NK-92 (cell line): ENCODE measurements around the gene DENND10.

ENCODE experiments used
- DNase-seq: peaks from one replicate; lab custom pipeline; 2025; ENCODE audit not compliant: unreplicated experiment; lab: John Stamatoyannopoulos, UW

DENND10 gene, protein sequence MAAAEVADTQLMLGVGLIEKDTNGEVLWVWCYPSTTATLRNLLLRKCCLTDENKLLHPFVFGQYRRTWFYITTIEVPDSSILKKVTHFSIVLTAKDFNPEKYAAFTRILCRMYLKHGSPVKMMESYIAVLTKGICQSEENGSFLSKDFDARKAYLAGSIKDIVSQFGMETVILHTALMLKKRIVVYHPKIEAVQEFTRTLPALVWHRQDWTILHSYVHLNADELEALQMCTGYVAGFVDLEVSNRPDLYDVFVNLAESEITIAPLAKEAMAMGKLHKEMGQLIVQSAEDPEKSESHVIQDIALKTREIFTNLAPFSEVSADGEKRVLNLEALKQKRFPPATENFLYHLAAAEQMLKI

DNA sequence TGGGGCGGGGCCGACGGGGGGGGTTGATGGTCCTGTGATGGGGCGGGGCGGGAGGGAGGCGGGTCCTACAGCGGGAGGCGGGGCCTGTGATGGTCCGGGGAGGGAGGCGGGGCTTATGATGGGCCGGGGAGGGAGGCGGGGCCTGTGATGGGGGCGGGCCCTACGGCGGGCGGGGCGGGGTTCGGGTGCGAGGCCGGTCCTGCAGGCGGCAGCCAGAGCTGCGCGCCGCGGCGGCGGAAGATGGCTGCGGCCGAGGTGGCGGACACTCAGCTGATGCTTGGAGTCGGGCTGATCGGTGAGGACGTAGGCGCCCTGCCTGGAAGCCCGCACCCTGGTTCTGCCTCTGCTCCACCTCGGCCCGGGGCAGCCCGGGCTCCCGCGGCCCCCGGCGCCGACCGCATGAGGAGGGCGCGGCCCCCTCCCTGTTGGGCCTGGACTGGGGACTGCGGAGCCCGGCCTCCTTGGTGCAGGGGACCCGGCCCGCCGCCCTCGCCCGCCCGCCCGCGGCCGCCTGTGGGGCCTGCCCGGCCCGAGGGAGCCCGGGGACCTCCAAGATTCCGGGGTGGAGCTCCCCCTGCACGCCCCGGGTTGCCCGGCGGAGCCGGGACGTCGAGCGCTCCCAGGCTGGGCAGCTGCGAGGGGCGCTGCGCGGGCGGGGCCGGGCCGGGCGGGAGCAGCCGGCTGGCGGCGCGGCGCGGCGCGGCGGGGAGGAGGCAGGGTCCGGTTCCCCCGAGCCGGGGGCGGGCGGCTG, at the start of gene DENND10:
Gene DENND10 (plus strand): TSS at position 211 of the 751 bp plus-strand sequence. CDS start 30 bp downstream, at position 241.
- no peak for DNase-seq

DNA sequence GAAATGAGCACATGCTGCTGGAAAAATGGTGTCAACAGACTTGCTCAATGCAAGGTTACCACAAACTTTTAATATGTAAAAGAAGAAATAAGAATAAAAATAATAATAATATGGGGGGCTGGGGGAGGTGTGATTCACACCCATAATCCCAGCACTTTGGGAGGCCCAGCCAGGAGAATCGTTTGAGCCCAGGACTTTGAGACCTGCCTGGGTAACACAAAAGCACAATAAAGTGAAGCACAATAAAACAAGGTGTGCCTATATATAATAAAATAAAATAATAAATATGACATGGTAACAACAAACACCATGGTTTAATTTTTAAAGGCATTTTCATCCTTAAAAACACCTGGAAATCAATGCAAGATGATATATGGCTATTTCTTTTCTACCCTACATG, 48.4 kb upstream of the DENND10 start:
- DNase-seq = no peak

DNA sequence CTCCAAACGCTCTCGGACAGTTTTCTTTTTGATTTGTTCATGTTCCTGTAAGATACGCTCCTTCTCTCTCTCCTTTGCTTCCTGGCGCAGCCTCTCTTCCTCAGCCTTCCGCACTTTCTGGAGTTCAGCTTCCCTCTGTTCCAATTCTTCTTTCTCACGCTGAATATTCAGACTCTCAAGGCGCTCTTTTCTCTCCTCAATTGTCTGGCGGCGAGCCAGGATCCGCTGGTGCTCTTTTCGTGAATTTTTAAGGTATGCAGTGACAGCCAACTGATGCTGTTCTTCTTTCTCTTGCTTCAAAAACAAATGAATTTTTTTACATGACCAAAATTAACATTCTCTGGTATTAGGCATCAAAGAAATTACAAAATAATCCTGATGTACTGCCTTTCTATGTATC, 45.9 kb upstream of the DENND10 start:
- no peak for DNase-seq

DNA sequence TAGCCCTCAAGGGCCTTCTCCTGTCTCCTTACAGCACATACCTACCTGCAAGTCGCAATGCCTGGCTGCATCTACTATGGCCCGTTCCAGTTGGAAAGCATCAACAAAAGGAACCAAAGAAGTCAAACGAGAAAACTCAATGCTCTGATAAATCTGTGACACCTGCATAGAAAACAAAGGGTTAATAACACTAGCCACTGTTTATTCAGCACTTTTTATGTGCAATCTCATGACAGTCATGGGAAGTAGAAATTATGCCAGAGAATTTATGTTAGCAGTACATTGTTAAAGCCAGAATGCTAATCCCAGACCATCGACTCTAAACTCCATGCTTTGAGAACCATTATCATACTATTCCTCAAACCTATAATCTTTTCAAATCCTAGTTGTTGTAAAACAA, 44.4 kb upstream of the DENND10 start:
- DNase-seq = no peak

DNA sequence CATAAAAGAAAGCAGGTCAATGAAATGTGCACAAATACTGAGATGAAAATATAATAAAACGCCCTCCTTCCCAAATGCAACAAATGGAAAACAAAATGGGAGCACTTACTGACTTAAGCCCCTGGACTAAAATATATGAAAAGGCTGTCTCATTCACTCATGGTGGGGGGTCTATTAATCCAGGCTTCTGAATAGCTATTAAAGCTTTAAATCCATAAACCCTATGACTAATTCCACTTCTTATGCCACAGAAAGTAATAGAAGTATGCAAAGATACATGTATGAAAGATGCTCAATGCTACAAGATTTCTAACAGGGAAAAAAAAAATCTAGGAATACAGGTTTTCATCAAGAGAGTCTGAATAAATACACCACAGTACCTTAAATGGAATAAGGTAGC, 43.8 kb upstream of the DENND10 start:
- no peak for DNase-seq

DNA sequence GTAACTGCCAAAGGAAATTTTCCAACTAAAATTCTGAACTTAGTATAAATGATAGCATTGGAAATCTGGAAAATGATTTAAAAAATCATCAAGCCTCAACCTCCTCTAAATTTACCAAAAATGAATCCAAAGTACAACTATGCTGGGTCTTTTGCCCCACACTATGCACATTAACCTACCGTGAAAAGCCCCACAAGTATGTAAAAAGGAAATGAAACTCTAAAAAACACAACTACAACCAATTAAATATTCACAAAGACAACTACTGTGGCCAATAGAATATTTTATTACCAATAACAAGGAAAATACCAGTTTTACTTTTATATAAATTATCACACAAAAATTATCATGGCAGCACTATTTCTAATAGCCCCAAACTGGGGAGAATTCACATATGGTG, 42.6 kb upstream of the DENND10 start:
- no peak for DNase-seq

DNA sequence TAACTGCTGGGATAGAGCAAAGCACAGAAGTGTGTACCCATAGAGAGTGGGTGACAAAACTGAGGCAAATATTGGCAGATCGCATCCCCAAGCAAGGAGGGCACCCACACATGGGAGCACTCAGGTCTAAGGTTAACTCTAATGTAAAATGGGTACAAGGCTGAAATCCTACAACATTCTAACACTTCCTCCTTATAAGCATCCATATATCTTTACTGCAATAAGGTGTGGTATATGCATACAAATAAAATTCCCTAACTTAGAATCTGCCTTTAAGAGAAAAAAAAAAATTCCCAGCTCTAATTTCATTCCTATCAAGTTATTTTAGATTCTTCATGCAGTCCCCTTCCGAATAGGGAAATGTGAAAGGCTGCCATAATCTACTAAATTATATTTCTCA, 42.0 kb upstream of the DENND10 start:
- no peak for DNase-seq

DNA sequence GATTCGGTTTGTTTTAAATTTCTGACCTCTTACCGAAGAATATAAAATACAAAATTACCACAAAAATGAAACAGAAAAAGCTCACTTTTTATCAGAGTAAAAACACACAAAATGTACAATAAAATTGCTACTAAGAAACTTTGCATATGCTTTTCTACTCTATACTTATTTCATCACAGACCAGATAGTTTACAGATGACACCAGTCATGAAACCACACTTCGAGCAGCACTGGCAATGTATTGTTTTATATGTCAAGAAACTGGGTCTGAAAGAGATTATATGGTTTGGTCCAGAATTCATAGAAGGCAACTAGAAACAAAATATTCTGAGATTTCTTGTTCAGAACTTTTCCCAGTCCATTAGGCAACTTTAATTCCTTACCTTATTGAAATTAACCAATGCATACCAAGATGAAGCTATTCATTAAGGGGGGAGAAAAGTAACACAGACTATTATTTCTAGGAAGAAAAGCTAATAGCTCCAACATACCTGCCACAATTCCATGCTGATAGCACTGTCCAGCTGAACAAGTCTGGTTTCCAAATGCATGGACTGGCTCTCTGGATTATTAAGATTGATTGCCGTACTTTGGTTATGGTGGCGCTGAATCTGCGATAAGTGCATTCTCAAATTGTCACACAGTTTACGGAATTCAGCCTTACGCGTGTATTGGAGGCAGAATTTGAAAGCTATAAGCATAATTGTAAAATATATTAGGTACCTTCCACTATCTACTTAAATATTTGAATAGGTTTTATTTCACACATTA, 33.3 kb upstream of the DENND10 start:
- no peak for DNase-seq

DNA sequence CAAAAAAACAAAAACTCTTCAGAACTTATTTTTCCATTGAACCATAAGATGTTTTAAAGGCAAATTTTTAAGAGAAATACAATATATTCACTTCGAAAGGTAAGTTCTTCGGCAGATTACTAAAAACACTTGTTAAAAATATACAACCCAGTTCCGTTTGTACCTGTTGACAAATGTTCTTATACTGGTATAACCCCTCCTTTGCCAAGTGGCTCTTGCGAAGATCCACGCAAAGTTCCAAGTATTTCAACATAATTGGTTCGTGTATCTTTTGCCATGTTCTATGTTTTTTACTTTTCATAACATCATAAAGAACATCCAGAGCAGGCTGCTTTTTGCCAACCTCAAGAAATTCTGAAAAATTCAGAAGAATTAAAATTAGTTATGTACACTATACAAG, 30.3 kb upstream of the DENND10 start:
- no peak for DNase-seq

DNA sequence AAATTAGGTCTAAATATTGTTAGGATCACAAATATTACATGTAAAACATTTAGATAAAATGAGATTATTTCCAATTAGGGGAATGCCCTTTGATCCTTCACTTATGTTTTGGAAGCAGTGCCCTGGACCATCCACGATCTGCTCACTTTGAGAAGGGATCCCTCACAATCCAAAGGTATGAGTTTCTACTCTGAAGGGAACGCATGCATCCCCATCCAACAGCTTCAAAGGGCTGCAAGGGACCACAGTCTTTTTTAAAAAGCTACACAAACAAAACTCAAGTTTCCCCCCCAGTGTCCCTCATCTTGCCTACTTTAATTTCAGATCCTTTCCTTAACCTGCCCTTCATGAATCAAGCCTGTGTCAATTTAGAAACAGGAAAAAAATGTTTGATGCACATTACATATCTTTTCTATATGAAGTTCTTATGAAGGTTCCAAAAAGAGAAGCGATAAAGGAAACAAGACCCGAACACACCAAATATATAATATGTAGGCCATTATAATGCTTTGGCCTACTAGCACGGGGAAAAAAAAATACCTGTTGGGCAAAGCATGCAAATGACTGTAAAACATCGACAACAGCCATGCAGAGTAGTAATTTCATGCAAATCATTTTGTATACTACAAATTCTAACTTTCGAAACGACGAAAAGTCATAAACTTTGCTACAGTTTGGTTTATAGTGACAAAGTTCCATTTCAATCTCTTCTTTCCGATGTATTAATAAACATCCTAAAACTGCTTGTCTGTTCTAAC, 25.3 kb upstream of the DENND10 start:
- DNase-seq = no peak

DNA sequence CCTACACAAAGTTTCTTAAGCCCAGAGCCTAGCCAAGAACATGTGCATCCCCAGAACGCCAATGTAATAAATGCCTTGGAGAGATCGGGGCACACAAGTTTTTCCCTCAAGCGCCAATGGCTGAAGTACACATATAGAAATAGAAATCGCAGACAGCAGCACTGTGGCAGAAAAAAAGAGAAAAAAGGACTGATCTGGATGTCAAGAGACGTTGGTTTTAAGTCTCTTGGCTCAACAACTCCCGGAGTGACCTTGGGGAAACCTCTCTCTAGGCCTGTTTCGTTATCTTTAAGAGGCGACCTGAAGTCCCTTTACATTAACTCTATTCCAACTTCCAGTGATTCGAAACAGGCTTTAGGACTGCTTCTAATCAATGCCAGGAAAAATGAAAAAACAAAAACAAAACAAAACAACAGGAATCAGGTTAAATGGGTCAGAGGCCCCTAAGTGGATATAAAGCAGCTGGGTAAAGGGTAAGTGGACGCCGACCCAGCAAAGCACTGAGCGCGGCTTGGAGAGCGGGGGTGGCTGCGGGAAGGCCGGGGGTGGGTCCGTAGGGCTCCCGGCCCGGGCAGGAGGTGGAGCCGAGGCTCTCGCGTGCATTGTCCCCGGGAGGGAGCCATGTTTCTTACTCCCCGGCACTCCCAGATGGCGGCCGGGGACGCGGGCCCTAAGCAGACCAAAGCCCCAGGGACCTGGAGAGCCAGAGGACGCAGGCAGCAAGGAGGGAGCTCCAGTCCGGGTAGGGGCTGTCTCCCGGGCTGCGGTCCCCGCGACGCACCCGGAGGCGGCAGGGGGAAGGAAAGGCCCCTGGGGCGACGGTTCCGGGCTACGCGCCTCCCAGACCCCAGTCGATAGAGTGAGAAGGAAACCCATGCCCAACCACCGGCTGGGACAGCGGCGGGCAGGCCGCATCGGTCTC, 24.1 kb upstream of the DENND10 start:
- no peak for DNase-seq

DNA sequence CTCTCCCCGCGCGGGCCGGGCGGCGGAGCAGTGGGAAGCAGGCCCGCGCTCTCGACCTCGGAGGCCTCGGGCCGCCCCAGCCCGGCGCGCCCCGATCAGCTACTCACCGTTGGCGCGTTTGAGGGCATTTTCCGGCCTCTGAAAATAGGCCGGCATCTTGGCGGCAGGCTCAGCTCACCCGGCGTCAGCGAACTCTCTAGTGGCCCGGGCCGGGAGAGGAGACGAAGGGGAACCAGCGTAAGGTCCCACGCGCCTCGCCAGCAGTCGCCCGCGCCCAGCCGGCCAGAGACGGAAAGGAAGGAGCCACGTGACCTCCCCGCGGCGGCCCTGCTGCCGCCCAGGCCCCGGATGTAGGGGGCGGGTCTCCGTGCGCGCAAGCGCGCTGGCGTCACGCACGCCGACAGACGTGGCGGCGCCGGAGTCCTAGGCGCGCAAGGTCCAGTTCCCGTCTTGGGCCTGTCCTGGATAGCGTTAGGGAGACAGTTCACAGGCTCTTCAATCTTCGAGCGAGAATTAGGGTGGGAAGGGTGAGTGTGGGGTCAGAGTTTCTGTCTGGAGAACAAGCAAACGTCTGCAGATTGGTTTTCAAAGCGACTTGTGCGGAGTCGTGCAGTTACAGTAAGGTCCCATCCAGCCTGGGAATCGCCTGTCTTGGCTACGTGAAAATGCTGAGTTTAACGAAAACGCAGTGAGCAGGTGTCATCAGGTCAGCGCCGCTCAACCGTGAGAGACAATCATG, 23.2 kb upstream of the DENND10 start, which contains the start of gene EIF3A:
Gene EIF3A (minus strand): TSS at position 297 of the 739 bp plus-strand sequence. CDS start 141 bp downstream, at position 156.
- DNase-seq = no peak

DNA sequence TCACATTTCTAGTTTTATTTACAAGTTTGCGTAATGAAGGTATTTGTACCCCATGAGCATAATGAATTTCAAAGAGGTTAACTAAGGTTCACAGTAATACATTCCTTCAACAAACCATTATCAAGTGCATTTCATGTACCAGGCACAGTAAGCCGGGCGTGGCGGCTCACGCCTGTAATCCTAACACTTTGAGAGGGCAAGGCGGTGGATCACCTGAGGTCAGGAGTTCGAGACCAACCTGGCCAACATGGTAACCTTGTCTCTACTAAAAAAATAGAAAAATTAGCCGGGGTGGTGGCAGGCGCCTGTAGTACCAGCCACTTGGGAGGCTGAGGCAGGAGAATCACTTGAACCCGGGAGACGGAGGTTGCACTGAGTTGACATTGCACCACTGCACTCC, 19.0 kb upstream of the DENND10 start:
- DNase-seq = no peak

DNA sequence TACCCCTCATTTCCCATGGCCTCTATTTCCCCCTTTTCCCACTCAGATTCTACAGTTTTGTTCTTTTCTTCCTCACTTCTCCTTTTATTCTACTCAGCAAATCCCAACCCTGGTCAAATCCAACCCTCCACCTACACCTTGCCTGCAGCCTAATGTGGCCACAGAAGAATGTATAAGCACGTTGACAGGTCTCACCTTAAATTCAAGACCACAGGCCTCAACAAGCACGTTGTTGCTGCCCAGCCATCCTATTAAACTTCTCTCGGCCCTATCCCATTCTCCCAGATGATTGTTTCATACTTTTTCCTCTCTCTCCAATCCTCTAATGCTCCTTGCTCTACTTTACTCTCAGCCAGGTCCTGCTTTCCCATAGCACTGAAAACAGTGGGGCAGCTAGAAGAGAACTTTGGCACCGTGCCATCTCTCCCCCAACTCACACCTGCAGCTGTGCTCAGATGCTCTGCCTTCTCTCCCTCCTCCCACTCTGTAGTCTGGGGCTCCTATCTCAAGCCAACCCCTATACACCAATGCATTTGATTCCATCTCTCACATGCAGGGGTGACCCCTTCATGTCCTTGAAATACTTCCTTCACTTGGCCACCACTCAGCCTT, 16.5 kb upstream of the DENND10 start:
- DNase-seq = no peak

DNA sequence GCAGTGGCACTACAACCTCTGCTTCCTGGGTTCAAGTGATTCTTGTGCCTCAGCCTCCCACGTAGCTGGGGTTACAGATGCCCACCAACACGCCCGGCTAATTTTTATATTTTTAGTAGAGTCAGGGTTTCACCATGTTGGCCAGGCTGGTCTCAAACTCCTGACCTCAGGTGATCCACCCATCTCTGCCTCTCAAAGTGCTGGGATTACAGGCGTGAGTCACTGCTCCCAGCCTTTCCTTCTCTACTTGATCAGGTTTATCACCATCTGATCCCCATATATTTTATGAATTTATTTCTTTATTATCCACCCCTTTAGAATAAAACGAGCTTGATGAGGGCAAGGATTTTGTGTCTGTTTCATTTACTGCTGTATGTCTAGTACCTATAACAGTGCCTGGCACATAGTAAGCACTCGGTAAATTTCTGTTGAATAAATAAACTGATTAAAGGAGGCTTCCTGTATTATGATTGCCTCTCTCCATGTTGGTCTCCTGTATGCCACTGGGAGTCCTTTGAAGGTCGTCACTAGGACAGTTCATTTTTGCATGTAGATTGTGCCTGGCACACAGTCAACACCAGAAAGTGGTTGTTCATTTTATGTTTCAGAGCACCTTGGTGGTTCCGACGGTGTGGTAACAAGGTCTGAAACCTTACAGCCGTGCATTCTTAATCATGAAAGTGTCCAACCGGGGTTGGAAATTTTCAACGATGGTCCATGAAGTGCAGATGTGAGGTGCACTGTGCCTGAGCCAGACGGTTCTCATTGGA, 13.7 kb upstream of the DENND10 start:
- DNase-seq = no peak

DNA sequence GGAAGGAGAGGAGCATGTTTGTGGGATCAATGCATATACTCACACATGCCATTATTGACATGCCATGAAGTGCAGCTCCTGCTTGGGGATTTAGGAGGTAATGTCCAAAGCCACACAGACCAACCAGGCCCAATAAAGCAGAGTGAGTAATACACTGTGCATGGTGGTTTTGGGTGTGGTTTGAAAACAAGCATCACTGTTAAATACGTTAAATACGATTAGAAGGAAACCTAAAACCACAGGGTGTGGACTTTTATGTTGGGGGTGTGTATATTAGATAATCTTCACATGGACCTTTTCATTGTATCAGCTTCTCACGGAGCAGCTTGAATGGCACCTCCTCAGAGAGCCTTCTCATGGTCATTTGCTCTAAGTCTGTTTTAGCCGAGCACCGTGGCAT, 12.9 kb upstream of the DENND10 start:
- no peak for DNase-seq

DNA sequence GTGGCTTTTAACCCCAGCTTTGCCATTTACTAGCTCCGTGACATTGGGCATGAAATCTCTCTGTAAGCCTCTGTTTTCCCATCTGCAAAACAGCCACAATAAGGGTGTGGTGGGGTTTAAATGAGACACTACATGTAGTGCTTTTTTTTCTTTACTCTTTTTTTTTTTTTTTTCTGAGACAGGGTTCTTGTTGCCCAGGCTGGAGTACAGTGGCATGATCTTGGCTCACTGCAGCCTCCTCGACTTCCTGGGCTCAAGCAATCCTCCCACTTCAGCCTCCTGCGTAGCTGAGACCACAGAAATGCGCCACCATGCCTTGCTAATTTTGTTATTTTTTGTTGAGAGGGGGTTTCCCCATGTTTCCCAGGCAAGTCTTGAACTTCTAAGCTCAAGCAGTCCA, 8.3 kb upstream of the DENND10 start:
- no peak for DNase-seq
